PC-3 (cell line): ENCODE data around the gene PTGER2.

ENCODE experiments used
- CTCF ChIP-seq: fragments of 300-600 bp; sonication (generic); conservative IDR thresholded peaks from 2 replicates; pipeline ENCODE4 v1.5.1; 2017; ENCODE audit warnings: antibody characterized with exemption, low read depth, mild to moderate bottlenecking, low read length
- EZH2 ChIP-seq: fragments of 300-600 bp; sonication (generic); IDR thresholded peaks from one replicate; pipeline ENCODE4 v1.6.1; 2017; ENCODE audit warnings: antibody characterized with exemption, mild to moderate bottlenecking, low read length; ENCODE audit not compliant: unreplicated experiment
- EZH2phosphoT487 ChIP-seq: fragments of 300-600 bp; sonication (generic); IDR thresholded peaks from 2 replicates; pipeline ENCODE4 v1.6.1; 2018; ENCODE audit warnings: mild to moderate bottlenecking, antibody characterized with exemption, low read length, borderline replicate concordance

DNA sequence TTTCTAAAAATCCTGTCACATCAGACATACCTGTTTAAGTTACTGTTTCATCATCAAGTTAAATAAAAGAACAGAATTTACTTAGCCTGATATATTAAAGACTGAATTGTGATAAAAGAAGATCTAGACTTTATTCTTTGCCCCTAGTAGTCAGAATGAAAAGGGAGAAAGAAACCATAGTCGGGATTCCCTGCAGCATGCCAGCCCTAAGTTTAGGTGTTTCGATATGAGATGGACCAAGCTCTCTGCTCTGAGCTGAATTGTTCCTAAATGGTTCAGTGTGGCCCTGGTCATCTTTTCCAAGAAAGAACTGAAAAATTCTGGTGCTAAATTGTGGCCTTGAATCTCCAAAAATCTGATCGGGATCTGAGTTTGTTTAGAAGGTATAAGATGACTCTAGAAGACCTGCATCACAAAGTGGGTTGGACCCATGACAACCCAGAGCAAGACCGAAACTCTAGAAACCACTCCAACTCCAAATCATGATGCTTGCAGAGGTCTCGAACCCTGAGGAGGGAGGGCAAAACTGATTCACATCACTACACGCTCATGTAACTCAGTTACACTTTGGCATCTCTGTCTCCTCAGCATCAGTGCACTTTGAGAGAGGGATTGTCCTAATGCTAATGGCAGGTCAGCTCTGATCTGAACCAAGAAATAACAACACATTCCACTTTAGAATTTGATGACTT lies 15.7 kb downstream of the PTGER2 start:
- TF ChIP-seq CTCF = no peak
- TF ChIP-seq EZH2phosphoT487 = no peak
- TF ChIP-seq EZH2 = no peak
